HG03108 (cell line): ENCODE results near the gene FBXW11.

Experiments
- ATAC-seq: cut with Tn5 transposase; IDR thresholded peaks from one replicate; pipeline ENCODE4 v1.9.1; 2021; ENCODE audit warnings: moderate library complexity; ENCODE audit not compliant: unreplicated experiment

Gene FBXW11

GRCh38 chr5:172006321-172007174 is at the start of gene FBXW11:
FBXW11 (minus strand) TSS chr5:172006638; CDS start chr5:172006502, 136 bp downstream.
- ATAC-seq = peak; percentile 80

- ATAC-seq = no peak
Observed at GRCh38 chr5:172055996-172056395, 49.6 kb upstream of the FBXW11 start.

GRCh38 chr5:172055421-172055820 is 49.0 kb upstream of the FBXW11 start:
- ATAC-seq = no peak

- no peak for ATAC-seq
Observed at GRCh38 chr5:172054611-172055153, 48.2 kb upstream of the FBXW11 start.

GRCh38 chr5:172052450-172053236 is 46.2 kb upstream of the FBXW11 start:
- ATAC-seq = no peak

GRCh38 chr5:172051643-172052339 is 45.4 kb upstream of the FBXW11 start:
- no peak for ATAC-seq

GRCh38 chr5:172050080-172050479 is 43.6 kb upstream of the FBXW11 start:
- no peak for ATAC-seq

- ATAC-seq = no peak
Observed at GRCh38 chr5:172049226-172049796, 42.9 kb upstream of the FBXW11 start.

GRCh38 chr5:172048539-172049101 is 42.2 kb upstream of the FBXW11 start:
- ATAC-seq = no peak

GRCh38 chr5:172048170-172048422 is 41.7 kb upstream of the FBXW11 start:
- no peak for ATAC-seq

- no peak for ATAC-seq
Observed at GRCh38 chr5:172046593-172046992, 40.2 kb upstream of the FBXW11 start.

- ATAC-seq = no peak
Observed at GRCh38 chr5:172045315-172045632, 38.8 kb upstream of the FBXW11 start.

- no peak for ATAC-seq
Observed at GRCh38 chr5:172044631-172045314, 38.3 kb upstream of the FBXW11 start.

GRCh38 chr5:172043865-172044264 is 37.4 kb upstream of the FBXW11 start:
- ATAC-seq = no peak

- no peak for ATAC-seq
Observed at GRCh38 chr5:172042183-172042582, 35.7 kb upstream of the FBXW11 start.

- ATAC-seq = no peak
Observed at GRCh38 chr5:172038167-172038566, 31.7 kb upstream of the FBXW11 start.

GRCh38 chr5:172035049-172035448 is 28.6 kb upstream of the FBXW11 start:
- peak; percentile 76 for ATAC-seq

- ATAC-seq = no peak
Observed at GRCh38 chr5:172031894-172032461, 25.5 kb upstream of the FBXW11 start.

- ATAC-seq = no peak
Observed at GRCh38 chr5:172029876-172030275, 23.4 kb upstream of the FBXW11 start.

GRCh38 chr5:172028167-172028566 is 21.7 kb upstream of the FBXW11 start:
- ATAC-seq = no peak
